Measurements from ENCODE around the gene DHRS4.
"Not testable (repeated sequence)": the region's sequence is repeated elsewhere in the genome, so short reads cannot be mapped to it uniquely, and the experiment has no call there.

DHRS4 gene

GRCh38 chr14:23988607-23989363, 35.2 kb downstream of the DHRS4 start, which contains the start of gene DHRS4L2:
Gene DHRS4L2 (plus strand): TSS chr14:23988929. CDS start chr14:23988948, 19 bp downstream.
- DNase-seq = peak; percentile 81

GRCh38 chr14:23989734-23990445, 36.3 kb downstream of the DHRS4 start:
- DNase-seq = peak; percentile 45

- DNase-seq = not testable (repeated sequence)
Observed at GRCh38 chr14:23990961-23991360, 37.4 kb downstream of the DHRS4 start.

- DNase-seq = not testable (repeated sequence)
Observed at GRCh38 chr14:23993042-23993441, 39.5 kb downstream of the DHRS4 start.

- DNase-seq = not testable (repeated sequence)
Observed at GRCh38 chr14:23996009-23996408, 42.4 kb downstream of the DHRS4 start.

- DNase-seq = not testable (repeated sequence)
Observed at GRCh38 chr14:23996825-23997224, 43.3 kb downstream of the DHRS4 start.

GRCh38 chr14:23999640-24000039, 46.1 kb downstream of the DHRS4 start:
- not testable (repeated sequence) for DNase-seq

- not testable (repeated sequence) for DNase-seq
Observed at GRCh38 chr14:24001078-24001477, 47.5 kb downstream of the DHRS4 start.

- DNase-seq = not testable (repeated sequence)
Observed at GRCh38 chr14:24001679-24002078, 48.1 kb downstream of the DHRS4 start.

- not testable (repeated sequence) for DNase-seq
Observed at GRCh38 chr14:24006471-24006816, 52.9 kb downstream of the DHRS4 start.

GRCh38 chr14:24006817-24007652, 53.5 kb downstream of the DHRS4 start:
- peak; percentile 34 for DNase-seq

- DNase-seq = no peak
Observed at GRCh38 chr14:24011051-24011450, 57.5 kb downstream of the DHRS4 start.

- not testable (repeated sequence) for DNase-seq
Observed at GRCh38 chr14:24012726-24013273, 59.2 kb downstream of the DHRS4 start.

- DNase-seq = peak; percentile 77
Observed at GRCh38 chr14:24013654-24014514, 60.3 kb downstream of the DHRS4 start.

- DNase-seq = not testable (repeated sequence)
Observed at GRCh38 chr14:24015745-24016144, 62.2 kb downstream of the DHRS4 start.
